Smooth muscle cell (in vitro differentiated cells): Measurements from ENCODE around the gene ABCC1. TPM values are rescaled to one million over a fixed set of nuclear protein-coding genes. Genes with fewer than 3 reads are reported as not detected.

Experiments used
- DNase-seq: peaks from one replicate; lab custom pipeline; 2025; ENCODE audit not compliant: unreplicated experiment; lab: John Stamatoyannopoulos, UW
- H2AFZ ChIP-seq: fragments of 200-600 bp; sonication (generic); 2 replicates; pipeline ENCODE4 v1.6.0; 2016; ENCODE audit warnings: antibody characterized with exemption, low read depth, mild to moderate bottlenecking
- H3F3A ChIP-seq: fragments of 200-600 bp; sonication (generic); 2 replicates; pipeline ENCODE4 v1.6.0; 2017; ENCODE audit warnings: antibody characterized with exemption, low read depth
- H3K27ac ChIP-seq: fragments of 200-600 bp; sonication (generic); 2 replicates; pipeline ENCODE4 v1.5.1; 2016; ENCODE audit warnings: low read depth, mild to moderate bottlenecking
- H3K27me3 ChIP-seq: fragments of 200-600 bp; sonication (generic); 2 replicates; pipeline ENCODE4 v1.6.1; 2016; ENCODE audit warnings: low read depth, mild to moderate bottlenecking
- H3K36me3 ChIP-seq: fragments of 200-600 bp; sonication (generic); 2 replicates; pipeline ENCODE4 v1.5.1; 2016; ENCODE audit warnings: low read depth
- H3K4me1 ChIP-seq: fragments of 200-600 bp; sonication (generic); 2 replicates; pipeline ENCODE4 v1.5.1; 2016; ENCODE audit warnings: low read depth
- H3K4me2 ChIP-seq: fragments of 200-600 bp; sonication (generic); 2 replicates; pipeline ENCODE4 v1.6.0; 2016; ENCODE audit warnings: mild to moderate bottlenecking
- H3K4me3 ChIP-seq: fragments of 200-600 bp; sonication (generic); 2 replicates; pipeline ENCODE4 v1.5.1; 2016; ENCODE audit warnings: mild to moderate bottlenecking
- H3K79me2 ChIP-seq: fragments of 200-600 bp; sonication (generic); 2 replicates; pipeline ENCODE4 v1.6.0; 2016; ENCODE audit warnings: low read depth, mild to moderate bottlenecking
- H3K9ac ChIP-seq: fragments of 200-600 bp; sonication (generic); 2 replicates; pipeline ENCODE4 v1.6.0; 2016; ENCODE audit warnings: low read depth
- H3K9me3 ChIP-seq: fragments of 200-600 bp; sonication (generic); replicated peaks from 2 replicates; pipeline ENCODE4 v1.5.1; 2016; ENCODE audit warnings: low read depth
- H4K20me1 ChIP-seq: fragments of 200-600 bp; sonication (generic); 2 replicates; pipeline ENCODE4 v1.6.0; 2016; ENCODE audit warnings: low read depth
- CTCF ChIP-seq: fragments of 200-600 bp; sonication (generic); IDR thresholded peaks from 2 replicates; pipeline ENCODE4 v1.5.1; 2017; ENCODE audit warnings: borderline replicate concordance, mild to moderate bottlenecking, antibody characterized with exemption; ENCODE audit not compliant: insufficient read depth, poor library complexity, severe bottlenecking
- WGBS: methylation state at CpG from one replicate; pipeline ENCODE4 v1.1.7; 2016; ENCODE audit warnings: low lambda C conversion rate; 5-methylcytosine and 5-hydroxymethylcytosine counted together
- polyA plus RNA-seq: library from polyadenylated mRNA; unstranded; fragments of >200 nt; fragmentation: Nextera tagmentation; extraction: Ambion mirVana; gene quantifications from 2 replicates; pipeline ENCODE4 v1.2.1, GENCODE V29; 2016
- total RNA-seq: library from RNA; depleted of rRNA; stranded (reverse); fragments of >200 nt; gene quantifications from 2 replicates; pipeline ENCODE4 v1.2.3, GENCODE V29; 2014

The ABCC1 gene
- total and polyA plus RNA-seq, 2 experiments from 2014 or later: 10.2 to 22.7 TPM

- Histone ChIP-seq H2AFZ (no peak overlapping the region), H4K20me1 (peaks cover 49% of the 10 kb centered on the region), H3K27ac (no peak overlapping the region), H3K79me2 (peaks cover 13% of the 10 kb centered on the region), H3K36me3 (no peaks in the 10 kb centered on the region), H3K9me3 (peaks cover 6% of the 10 kb centered on the region), H3F3A (no peaks in the 10 kb centered on the region), H3K4me1 (peaks cover 4% of the 10 kb centered on the region), H3K9ac (no peak overlapping the region), H3K27me3 (no peaks in the 10 kb centered on the region), H3K4me2 (no peak overlapping the region), H3K4me3 (no peak overlapping the region)
- no peak for TF ChIP-seq CTCF
- WGBS: 68% methylated on average over 5 of the region's 5 CpGs
- DNase-seq: no peak
Observed at GRCh38 chr16:15983898-15984297, 34.5 kb downstream of the ABCC1 start.

- Histone ChIP-seq H3K36me3 (no peaks in the 10 kb centered on the region), H3K27me3 (no peaks in the 10 kb centered on the region), H3K27ac (no peak overlapping the region), H3F3A (no peaks in the 10 kb centered on the region), H4K20me1 (peaks cover 61% of the 10 kb centered on the region), H3K9me3 (peaks cover 6% of the 10 kb centered on the region), H2AFZ (no peak overlapping the region), H3K4me1 (peaks cover 14% of the 10 kb centered on the region), H3K4me3 (no peak overlapping the region), H3K4me2 (no peak overlapping the region), H3K9ac (no peak overlapping the region), H3K79me2 (peaks cover 13% of the 10 kb centered on the region)
- WGBS: 97% methylated on average over 4 of the region's 4 CpGs
- no peak for DNase-seq
- no peak for TF ChIP-seq CTCF
Observed at GRCh38 chr16:15985144-15985543, 35.7 kb downstream of the ABCC1 start.

- 98% methylated on average over 9 of the region's 9 CpGs for whole genome bisulfite sequencing
Observed at GRCh38 chr16:15986261-15986660, 36.8 kb downstream of the ABCC1 start.

More at GRCh38 chr16:15986261-15986660, 36.8 kb downstream of the ABCC1 start:
- Histone ChIP-seq H3K4me1 (peaks cover 14% of the 10 kb centered on the region), H3K27me3 (no peaks in the 10 kb centered on the region), H3K27ac (no peak overlapping the region), H4K20me1 (peaks cover 72% of the 10 kb centered on the region), H3K4me2 (no peak overlapping the region), H3K9ac (no peak overlapping the region), H3F3A (no peaks in the 10 kb centered on the region), H3K79me2 (peaks cover 7% of the 10 kb centered on the region), H3K4me3 (no peak overlapping the region), H3K9me3 (peaks cover 6% of the 10 kb centered on the region), H2AFZ (no peak overlapping the region), H3K36me3 (no peaks in the 10 kb centered on the region)
- no peak for DNase-seq
- no peak for TF ChIP-seq CTCF
